ENCODE data around the gene TRIM63. TPM values are rescaled to one million over a fixed set of nuclear protein-coding genes. Genes with fewer than 3 reads are reported as not detected.

The TRIM63 gene
- total and polyA plus RNA-seq, 2 of the 13 experiments (the other 11 are each of a cell fraction or from before 2014, with no cell fraction given) = not detected

DNA sequence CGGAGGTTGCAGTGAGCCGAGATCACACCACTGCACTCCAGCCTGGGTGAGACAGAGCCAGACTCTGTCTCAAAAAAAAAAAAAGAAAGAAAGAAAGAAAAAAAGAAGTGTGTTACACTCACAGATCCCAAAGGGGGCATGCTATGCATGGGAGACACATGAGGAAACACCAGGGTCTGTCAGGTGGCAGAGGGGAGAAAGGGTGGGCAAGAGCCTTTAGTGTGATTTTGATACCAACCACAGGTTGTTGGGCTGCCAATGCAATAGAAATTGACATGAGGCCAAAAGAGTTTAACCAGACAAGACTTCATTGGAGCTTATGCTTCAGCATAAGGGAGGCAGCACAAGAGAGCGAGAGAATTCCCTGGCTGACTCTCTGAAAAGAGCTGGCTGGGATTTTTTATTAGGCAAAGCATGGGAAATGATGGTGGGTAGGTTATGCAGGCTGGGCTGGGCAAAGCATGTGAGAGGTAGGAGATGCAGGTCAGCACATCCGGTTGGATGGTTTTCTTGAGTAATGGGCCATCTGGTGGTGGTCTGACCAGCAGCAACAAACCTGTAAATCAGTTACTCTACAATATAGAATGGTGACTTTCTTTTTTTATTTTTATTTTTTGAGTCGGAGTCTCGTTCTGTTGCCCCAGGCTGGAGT, 57.5 kb downstream of the TRIM63 start:
- H3K9ac ChIP-seq (ENCODE audit: insufficient read depth, low read depth, low read length) = no peak overlapping the region
- H3K79me2 ChIP-seq (ENCODE audit: insufficient read depth, low read length) = no peaks in the 10 kb centered on the region
- H3K36me3 ChIP-seq (replicated peaks in 1 of 2; ENCODE audit: control insufficient read depth in 1 of 2, insufficient read depth in 2 of 2, low read length in 2 of 2) = no peaks in the 10 kb centered on the region
- no peaks in the 10 kb centered on the region for H4K20me1 ChIP-seq (ENCODE audit: insufficient read depth, low read length)
- H2AFZ ChIP-seq (ENCODE audit: low read length) = no peak overlapping the region
- in situ Hi-C loops (cut with HindIII; ENCODE audit: extremely low pct_ligation_motif_present, low pct_unique_long_range_greater_than_20kb) (no loop called here), intact Hi-C loops (cut with micrococcal nuclease; ENCODE audit: unreplicated experiment) (no loop called here)
- peaks cover 3 to 11% of the 10 kb centered on the region in 2 experiments; a peak in 4 of 5 replicates for H3K27me3 ChIP-seq (ENCODE audit: control insufficient read depth in 1 of 2, insufficient read depth in 2 of 2, low read length in 2 of 2)
- POLR2A ChIA-PET = no interaction called here
- peak; percentile 60 for FAIRE-seq
- CTCF ChIA-PET (ENCODE audit: low intra/inter-chr PET ratio, low total read pairs) = interaction anchor here (2.0 kb wide), 1 partner anchor 114 kb away, joined by 17 read pairs; no protein-coding TSS in a partner anchor
- peak; percentile 52 for DNase-seq (ENCODE audit: low spot score)
- BruUV-seq (replicated peaks) = no TSS peak
- no peak overlapping the region for H3K4me2 ChIP-seq (ENCODE audit: low read depth, low read length)
- ATAC-seq = peak; percentile 79
- TF ChIP-seq SMC3 (IDR thresholded peaks at IDR 0.05; ENCODE audit: low read length) (peak; percentile 26; the same call in 1 of the 2 replicates), U2AF1 (optimal IDR thresholded peaks at IDR 0.05; ENCODE audit: low read depth, low read length) (no peak), ZNF574 (CRISPR knock-in tag; IDR thresholded peaks at IDR 0.05) (peak; percentile 18; the same call in 1 of the 2 replicates), STAG1 (CRISPR knock-in tag; IDR thresholded peaks at IDR 0.05) (peak; percentile 55), KLF15 (CRISPR knock-in tag; IDR thresholded peaks at IDR 0.05; ENCODE audit: borderline replicate concordance) (no peak), ETV5 (CRISPR knock-in tag; IDR thresholded peaks at IDR 0.05; ENCODE audit: borderline replicate concordance) (peak; percentile 72), GABPA (IDR thresholded peaks at IDR 0.05; ENCODE audit: low read depth, low read length) (no peak), GABPA (CRISPR knock-in tag; IDR thresholded peaks at IDR 0.05; ENCODE audit: low read depth) (0 out of 2 replicates have a peak, but pooled peaks have one; percentile 31), HNRNPUL1 (IDR thresholded peaks at IDR 0.05; ENCODE audit: low read depth, low read length) (no peak)
- TF ChIP-seq, protein P1, sequence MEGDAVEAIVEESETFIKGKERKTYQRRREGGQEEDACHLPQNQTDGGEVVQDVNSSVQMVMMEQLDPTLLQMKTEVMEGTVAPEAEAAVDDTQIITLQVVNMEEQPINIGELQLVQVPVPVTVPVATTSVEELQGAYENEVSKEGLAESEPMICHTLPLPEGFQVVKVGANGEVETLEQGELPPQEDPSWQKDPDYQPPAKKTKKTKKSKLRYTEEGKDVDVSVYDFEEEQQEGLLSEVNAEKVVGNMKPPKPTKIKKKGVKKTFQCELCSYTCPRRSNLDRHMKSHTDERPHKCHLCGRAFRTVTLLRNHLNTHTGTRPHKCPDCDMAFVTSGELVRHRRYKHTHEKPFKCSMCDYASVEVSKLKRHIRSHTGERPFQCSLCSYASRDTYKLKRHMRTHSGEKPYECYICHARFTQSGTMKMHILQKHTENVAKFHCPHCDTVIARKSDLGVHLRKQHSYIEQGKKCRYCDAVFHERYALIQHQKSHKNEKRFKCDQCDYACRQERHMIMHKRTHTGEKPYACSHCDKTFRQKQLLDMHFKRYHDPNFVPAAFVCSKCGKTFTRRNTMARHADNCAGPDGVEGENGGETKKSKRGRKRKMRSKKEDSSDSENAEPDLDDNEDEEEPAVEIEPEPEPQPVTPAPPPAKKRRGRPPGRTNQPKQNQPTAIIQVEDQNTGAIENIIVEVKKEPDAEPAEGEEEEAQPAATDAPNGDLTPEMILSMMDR (CRISPR knock-in tag; IDR thresholded peaks at IDR 0.05) = peak; percentile 43
- TF ChIP-seq, protein P2, sequence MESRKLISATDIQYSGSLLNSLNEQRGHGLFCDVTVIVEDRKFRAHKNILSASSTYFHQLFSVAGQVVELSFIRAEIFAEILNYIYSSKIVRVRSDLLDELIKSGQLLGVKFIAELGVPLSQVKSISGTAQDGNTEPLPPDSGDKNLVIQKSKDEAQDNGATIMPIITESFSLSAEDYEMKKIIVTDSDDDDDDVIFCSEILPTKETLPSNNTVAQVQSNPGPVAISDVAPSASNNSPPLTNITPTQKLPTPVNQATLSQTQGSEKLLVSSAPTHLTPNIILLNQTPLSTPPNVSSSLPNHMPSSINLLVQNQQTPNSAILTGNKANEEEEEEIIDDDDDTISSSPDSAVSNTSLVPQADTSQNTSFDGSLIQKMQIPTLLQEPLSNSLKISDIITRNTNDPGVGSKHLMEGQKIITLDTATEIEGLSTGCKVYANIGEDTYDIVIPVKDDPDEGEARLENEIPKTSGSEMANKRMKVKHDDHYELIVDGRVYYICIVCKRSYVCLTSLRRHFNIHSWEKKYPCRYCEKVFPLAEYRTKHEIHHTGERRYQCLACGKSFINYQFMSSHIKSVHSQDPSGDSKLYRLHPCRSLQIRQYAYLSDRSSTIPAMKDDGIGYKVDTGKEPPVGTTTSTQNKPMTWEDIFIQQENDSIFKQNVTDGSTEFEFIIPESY (CRISPR knock-in tag; IDR thresholded peaks at IDR 0.05) = no peak
- no peak overlapping the region for H3K27ac ChIP-seq (ENCODE audit: extremely low read length, insufficient read depth, low read length)
- no peaks in the 10 kb centered on the region for H3K9me3 ChIP-seq (ENCODE audit: low read length)
- H3K4me3 ChIP-seq (replicated peaks in 1 of 3; ENCODE audit: insufficient read depth in 1 of 3, low read depth in 2 of 3, low read length in 3 of 3) = no peak overlapping the region
- whole genome bisulfite sequencing (ENCODE audit: low lambda C conversion rate) = 51% methylated on average over 6 of the region's 6 CpGs
- peaks cover 24% of the 10 kb centered on the region for H3K4me1 ChIP-seq (ENCODE audit: insufficient read depth, low read length)
